UCSD-AML1 (cell line): ENCODE data around the gene GSS.

Experiments
- DNase-seq: peaks from one replicate; lab custom pipeline; 2025; ENCODE audit not compliant: unreplicated experiment; lab: John Stamatoyannopoulos, UW

GSS gene

DNA sequence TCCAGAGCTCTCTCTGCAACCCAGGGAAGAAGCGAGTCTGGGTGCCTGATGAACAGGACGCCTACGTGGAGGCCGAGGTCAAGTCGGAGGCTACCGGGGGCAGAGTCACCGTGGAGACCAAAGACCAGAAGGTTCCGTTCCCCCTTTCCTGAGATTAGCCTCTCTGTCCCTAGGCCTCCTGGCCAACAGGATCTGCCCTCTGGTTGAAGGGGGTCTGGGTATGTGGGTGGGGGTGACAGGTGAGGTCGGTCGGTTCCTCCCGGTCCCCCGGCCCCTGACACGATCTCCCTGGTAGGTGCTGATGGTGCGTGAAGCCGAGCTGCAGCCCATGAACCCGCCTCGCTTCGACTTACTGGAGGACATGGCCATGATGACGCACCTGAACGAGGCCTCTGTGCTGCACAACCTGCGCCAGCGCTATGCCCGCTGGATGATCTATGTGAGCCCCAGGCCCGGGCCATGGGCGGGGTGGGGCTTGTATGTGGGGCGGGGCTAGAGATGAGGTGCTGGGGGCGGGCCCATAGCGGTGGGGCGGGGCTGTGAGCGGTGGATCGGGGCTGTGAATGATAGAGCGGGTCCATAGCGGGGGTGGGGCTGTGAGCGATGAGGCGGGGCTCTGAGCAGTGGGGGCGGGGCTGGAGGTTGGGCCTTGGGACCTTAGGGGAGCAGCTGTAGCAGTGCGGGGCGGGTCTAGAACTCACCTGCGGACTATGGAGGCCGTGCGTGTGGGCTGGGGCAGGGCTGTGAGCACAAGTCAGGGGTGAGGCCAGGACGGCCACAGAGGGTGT, 24.0 kb upstream of the GSS start:
- no peak for DNase-seq

DNA sequence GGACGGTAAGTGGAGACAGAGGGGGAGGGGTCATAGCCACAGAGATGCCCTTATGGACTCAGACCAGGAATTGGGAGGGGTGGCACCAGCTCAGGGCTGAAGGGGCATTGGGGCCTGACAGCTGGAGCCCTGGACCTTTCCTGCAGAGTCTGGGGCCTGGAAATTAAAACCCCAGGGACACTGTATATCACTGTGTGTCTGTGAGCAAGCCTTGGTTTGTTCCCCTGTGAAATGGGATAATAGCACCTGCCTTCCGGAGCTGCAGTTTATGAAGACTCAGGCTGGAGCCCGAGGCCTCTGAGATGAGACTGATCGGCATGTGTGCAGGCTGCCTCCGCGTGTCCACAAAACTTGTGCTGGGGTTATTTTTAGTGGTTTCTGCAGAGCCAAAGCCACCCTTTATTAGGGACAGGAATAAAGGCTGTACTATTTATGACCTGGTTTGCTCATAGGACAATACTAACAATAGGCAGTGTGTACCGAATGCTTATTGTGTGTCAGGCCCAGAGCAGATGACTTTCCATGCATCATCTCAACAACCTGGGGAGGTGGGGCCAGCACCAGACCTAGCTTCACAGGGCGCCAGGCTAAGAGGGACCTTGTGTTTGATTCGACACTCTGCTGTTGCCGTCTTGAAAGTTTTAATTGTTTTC, 22.6 kb upstream of the GSS start:
- DNase-seq, result no peak

DNA sequence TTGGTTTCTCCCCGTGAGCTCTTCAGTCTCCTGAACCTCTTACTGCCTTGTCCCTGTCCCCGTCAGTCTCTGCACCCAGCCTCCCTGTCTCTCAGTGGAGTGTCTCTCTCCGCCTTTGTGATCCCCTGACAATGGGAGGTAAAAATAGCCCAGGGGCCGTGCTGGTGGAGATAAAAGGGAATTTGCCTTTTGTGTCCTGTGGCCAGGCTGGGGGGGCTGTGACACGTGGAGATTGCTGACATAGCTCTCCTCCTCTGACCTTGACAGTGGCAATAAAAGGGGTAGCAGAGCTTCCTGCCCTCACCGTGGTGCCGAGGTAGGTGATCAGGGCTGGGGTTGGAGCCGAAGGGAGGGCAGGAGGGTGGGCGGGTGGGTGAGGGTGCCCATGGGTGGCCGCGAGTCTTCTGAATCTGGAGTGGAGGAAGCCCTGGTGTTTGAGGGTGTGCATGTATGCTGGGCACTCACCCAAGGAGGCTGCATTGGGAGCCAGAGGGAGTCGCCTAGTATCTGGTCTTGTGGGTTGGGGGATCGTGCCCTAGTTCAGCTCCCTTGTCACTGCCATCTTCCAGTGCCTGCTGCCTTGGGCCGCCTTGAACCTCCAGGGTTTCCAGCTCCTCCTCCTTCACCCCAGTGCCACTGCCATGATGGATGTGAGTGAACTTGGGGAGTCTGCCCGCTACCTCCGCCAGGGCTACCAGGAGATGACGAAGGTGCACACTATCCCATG, 21.9 kb upstream of the GSS start:
- DNase-seq, result no peak

DNA sequence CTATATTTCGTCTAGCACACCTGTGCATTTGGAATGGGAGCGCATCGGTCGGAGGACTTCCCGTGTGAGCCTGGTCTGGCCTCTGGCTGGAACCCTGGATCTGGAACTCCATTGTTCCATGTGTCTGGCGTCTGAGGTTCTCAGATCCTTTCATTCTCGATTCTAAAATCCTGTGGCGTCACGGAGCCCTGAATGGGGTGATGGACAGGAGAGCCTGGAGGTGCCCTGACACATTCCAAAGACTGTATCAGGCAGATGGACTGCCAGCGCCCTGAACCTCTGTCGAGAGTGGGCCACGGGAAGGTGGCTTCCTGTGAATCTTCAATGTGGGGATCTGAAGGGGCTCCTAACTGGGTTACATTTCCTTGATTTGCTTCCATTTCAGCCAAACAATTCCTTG, 20.7 kb upstream of the GSS start:
- no peak for DNase-seq

DNA sequence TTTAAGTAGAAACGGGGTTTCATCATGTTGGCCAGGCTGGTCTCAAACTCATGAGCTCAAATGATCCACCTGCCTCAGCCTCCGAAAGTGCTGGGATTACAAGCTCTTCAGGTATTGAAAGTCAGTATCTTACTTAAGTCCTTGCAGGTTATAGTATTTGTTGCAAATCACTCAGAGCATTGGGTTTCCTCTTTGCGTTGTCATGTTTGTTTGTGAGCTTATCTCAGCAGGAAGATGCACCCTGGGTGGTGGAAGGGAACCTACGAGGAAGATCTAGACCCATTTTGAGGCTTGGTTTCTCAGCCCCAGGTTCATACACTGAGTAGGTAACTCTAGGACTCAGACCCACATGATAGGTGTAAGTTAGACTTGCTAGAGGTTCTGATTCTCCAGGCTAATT, 18.6 kb upstream of the GSS start:
- no peak for DNase-seq

DNA sequence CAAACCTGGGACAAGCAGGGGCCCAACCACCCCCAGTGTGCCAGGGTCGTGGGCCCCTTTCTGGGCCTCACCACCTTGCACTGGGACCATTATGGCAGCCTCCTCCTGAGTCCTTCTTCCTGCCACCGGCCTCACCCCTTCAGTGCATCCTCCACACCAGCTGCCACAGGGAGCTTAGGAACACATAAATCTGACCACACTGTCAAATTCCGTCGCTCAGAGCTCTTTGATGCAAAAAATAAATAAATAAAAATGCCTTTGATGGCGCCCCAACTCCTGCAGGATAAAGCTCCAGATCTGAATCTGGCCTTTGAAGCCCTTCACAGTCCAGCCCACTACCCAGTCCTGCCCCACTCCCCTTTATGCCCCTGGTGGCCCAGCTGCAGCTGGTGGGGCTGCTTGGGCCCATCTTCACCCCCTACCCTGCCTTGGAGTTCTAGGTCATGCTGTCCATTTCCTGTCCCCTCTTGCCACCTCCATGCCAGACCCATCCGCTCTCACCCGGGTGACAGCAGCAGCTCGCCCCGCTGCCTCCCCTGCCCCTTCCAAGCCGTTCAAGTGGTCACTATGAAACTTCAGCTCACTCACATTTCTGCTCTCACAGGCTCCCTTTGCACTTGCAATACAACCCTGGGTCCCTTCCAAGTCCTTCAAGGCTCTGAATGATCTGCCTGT, 16.1 kb upstream of the GSS start:
- DNase-seq, result no peak

DNA sequence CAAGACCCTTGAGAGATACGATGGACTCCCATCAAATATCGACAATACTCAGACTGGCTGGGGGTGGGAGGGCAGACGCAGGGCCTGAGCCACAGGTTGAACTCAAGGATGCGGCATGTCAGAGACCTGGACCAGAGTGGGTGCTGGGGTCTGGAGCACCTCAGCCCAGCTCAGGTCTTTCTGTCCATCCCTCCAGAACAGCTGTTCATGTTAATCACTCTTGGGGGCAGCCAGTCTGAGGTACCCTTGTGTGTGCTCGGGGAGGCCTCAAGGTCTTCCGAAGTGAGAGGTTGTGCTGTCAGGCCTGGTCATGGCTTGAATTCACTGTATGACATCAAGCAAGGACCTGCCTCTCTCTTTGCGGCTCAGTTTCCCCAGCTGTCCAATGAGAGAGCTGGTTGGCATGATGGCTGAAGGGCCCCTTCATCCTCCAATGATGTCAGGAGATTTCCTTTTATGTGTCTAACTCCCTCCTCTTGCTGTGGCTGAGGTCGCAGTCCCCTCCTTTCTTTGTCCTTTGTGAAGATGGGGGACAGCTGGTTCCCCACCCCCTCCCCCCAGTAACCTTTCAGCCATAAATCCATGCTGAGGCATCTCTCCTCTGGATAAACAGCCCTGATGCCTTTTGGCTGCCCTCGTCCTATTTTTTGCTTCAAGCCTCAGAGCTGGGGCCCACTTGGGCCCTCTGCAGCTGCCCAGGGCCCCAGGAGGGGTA, 15.4 kb upstream of the GSS start:
- DNase-seq, result no peak

DNA sequence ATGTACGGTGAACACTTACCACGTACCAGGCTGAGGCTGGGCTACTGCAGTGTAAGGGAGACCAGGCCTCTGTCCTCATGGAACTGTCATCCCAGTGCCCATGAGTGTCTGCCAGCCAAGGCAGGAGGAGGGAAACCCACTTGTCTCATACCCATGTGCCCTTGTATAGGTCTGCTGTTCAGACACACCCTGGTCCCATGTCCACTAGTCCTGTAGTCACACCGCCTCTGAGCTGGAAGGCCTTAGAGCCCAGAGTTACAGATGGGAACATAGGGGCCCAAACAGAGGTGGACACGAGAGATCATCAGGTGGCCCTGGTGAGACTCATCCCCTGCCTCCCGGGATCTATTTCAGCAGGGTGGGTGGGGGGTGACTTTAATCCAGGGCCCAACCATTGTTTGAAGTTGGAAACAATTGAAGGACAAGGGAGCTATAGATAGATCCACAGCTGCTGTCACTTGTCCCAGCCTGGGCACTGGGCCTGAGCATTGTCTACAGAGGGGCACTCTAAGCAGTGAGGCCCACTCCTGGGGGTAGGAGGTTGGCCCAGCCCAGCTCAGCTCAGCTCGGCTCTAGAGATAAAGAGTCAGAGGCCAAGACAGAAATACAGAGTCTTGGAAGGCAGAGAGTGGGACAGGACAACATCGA, 14.7 kb upstream of the GSS start:
- no peak for DNase-seq

DNA sequence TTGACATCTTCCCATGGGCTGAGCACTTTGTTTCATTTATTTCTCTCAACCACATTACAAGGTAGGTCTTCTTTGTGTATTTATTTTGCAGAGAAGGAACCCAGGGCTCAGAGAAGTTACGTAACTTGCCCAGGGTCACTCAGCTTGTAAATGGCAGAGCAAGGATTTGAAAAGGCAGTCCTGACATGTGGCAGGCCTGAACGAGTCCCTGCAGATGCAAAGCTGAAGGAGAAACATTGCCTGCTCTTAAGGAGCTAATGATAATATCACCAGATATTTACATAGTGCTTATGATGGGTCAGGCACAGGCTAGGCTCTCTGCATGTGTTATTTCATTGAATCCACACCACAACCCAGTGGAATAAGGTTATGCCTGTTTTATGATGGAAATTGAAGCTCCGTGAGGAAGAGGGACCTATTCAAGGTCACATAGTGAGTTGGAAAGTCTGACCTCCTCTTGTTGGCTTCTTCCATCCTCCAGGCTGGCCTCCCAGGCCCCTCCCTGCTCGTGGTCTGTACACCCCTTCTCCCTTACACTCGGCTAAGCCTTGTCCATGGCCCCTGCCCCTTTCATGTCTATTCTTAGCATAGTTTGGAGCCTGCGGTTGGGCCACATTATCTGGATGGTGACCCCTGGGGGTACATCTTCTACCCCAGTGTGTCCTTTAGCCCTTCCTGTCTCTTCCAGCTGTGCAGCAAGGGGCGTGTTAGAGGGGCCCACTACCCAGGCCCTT, 12.6 kb upstream of the GSS start:
- no peak for DNase-seq

DNA sequence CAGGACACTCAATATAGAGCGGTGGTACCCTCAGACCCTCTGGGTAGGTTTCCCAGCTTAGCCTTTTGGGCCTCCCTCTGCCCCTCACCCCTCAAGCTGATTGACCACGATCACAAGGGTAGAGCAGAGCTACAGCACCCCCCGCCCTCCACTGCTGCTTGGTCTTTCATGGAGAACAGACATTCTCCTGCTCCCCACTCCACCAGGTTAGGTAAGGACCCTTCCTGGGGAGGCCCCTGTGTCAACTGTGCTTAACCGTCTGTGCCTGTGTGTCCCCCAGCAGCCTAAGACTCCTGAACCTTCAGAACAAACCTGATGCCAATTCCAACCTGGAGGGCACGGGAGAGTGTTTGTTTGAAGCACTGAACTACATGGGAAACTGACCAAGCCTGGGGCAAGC, 11.8 kb upstream of the GSS start:
- no peak for DNase-seq

DNA sequence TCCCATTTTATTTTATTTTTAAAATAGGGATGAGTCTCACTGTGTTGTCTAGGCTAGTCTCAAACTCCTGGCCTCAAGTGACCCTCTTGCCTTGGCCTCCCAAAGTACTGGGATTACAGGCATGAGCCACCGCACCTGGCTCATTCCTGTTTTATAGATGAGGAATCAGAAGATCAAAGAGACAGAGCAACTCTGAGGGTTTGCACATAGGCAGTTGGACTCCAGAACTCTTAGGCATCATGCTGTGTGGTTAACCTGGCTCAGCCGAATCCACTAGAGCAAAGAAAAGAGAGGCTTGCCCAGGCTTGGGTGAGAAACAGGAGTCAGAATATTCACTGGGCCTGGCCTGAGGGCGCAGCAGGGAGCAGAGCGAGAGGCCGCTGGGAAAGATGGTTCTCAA, 9.4 kb upstream of the GSS start:
- DNase-seq, result no peak

DNA sequence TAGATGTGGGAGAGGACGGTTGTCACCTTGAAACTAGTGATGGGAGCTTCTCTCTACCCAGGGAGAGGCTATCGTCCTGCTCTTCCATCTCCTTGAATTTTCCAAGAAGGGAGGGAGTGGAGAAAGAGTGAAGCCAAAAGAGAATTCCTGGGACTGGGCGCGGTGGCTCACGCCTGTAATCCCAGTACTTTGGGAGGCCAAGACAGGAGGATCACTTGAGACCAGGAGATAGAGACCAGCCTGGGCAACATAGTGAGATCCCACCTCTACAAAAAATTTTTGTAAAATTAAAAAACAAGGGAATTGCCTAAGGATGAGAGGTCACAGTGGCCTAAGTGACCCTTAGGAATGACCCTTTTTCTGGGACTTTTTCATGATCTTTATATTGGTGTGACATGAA, 8.9 kb upstream of the GSS start:
- no peak for DNase-seq

DNA sequence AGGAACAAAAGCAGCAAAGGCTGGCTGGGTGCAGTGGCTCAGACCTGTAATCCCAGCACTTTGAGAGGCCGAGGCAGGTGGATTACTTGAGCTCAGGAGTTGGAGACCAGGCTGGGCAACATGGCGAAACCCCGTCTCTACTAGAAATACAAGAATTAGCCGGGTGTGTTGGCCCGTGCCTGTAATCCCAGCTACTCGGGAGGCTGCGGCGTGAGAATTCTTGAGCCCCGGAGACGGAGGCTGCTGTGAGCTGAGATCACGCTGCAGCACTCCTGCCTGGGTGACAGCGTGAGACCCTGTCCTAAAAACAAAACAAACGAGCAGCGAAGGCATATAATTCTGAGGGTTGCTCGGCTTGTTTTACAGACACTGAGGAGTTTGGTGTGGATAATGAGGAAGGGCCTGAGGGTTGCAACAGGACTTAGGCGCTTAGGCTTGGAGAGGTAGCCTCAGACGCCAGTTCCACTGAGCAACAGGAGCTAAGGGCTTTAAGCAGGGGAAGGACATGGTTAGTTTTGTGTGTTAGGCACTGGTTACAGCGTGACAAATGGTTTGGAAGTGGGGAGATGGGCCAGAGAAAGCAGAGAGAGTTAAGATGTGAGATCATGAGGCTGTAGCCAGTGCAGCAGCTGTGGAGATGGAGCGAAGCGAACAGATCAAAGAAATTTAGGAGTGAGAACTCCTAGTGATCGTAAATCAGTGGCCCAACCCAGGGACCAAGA, 1.3 kb upstream of the GSS start:
- no peak for DNase-seq

DNA sequence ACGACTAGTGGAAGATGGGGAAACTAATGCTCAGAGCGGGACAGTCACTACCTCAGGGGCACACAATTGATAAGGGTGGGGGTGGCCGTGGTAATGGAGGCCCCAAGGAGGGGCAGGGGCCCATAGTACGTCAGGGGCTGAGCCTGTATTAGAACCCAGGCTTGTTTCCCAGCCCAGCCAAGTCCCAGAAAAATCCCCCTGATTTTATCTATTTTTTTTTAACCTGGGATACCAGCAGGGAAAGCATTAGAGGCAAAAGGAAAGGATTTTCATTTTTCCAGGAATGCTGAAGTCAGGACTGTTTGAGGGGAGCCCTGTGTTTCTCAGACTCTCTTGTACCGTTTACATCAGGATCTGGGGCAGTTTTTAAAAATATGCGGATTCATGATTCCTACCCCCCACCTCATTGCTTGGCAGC, 444 bp upstream of the GSS start:
- DNase-seq, result no peak

DNA sequence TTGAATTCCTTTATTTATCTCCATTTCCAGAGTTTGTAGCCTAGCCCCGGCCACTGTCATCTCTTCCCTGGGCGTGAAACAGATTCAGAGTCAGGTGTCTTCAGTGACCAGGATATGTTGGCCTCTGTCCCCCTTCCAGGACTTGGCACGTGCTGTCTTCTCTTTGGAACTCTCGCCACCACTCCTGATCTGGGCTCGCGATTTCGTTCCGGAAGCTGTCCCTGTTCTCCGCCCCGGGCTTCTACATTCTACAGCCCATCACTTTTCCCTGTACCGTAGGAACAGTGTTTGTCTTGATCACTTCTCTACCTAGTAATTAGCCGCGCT, 739 bp downstream of the GSS start:
- peak; percentile 52 for DNase-seq

DNA sequence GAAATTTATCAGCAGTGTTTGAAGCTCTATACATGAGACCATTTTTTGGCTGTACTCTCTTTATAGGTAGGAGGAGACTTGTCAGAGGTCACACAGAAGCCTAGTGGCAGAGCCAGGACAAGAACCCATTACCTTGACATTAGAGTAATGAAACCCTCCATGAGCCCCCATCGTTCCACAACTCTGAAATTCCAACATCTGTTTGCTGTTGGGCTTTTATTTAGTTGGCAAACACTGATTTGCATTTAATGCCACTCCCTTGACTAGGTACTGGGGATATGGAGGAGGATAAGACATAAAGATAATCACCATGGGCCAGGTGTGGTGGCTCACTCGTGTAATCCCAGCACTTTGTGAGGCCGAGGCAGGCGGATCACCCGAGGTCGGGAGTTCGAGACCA, 1.6 kb downstream of the GSS start:
- DNase-seq, result no peak

DNA sequence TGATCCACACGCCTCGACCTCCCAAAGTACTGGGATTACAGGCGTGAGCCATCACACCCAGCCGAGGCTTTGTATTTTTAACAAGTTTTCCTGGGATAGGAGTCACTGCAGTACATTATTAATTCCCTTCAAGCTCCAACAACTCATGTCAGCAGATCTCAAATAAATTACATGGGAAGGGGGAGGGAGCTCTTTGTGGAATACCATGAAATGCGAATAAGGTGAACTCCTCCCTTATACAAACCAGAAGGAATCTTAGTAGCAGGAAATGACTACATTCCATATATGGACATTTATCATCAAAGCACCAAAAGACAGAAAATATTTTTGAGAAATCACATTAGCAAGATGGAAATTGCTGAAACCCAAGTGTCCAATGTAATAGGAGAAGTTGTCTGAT, 2.9 kb downstream of the GSS start:
- DNase-seq, result no peak

DNA sequence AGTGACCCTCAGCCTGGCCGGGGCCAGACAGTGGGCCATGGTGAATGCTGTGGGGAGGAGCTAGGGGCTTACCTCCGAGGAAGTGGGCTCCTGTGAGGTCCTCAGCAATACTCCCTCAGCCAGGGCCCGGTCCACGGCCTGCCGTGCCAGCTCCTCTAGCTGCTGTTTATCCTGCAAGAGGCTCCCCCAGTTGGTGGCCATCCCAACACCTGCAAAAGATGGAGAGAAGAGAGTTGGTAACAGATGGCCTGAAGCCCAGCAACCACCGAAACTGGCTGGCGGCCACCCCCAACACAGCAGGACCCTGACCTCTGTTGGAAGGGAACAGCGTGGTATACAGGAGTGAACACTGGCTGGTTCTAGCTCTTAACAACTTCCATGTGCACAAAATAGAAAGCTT, 4.0 kb downstream of the GSS start:
- DNase-seq, result no peak

DNA sequence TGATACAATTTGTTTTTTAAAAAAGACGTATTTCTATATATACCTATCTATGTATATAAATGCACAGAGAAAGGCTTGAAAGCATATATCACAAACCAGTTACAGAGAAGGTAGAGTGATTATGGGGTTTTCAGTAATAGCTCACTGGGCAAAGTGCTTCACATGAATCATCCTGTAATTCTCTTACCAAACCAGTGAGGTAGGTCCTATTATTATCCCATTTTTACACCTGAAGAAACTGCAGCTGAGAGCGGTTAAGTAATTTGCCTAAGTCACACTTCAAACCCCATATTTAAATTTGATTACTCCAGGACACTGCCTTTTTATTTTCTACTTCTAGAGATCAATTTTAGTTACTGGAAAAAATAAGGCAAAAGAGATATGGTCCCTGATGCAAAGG, 4.4 kb downstream of the GSS start:
- DNase-seq, result no peak
